KG1 (cell line): ENCODE results near the gene NSD1.
"Not testable (repeated sequence)": the region's sequence is repeated elsewhere in the genome, so short reads cannot be mapped to it uniquely, and the experiment has no call there.

ENCODE experiments used
- DNase-seq: peaks from one replicate; lab custom pipeline; 2025; lab: John Stamatoyannopoulos, UW

Gene NSD1

DNA sequence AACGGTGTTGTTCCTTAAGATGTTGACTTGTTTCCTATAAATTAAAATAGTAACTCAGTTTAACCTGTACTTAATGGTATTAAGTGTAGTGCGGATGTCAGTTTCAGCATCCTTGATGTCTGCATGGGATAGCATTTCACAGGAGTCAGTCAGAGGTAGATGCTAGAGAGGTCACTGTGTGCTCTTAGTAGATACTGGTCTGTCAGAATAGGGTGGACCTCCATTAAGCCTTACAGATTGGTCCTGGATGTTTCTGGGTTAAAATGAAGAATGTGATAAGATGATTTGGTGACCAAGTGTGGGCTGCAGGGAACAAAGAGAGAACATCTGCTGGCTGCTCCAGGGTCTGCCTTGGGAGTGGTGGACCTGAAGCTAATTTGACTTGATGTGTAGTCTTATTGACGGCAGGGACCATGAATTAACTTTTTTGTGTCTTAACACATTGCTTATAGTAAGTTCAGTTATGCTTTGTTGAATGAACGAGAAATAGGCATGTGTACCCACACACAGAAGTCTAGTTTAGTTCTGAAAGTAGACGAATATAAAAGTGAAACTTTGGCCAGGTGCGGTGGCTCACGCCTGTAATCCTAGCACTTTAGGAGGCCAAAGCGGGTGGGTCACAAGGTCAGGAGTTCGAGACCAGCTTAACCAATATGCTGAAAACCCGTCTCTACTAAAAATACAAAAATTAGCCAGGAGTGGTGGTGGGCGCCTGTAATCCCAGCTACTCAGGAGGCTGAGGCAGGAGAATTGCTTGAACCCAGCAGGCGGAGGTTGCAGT lies 157.4 kb downstream of the NSD1 start:
- DNase-seq = no peak

GRCh38 chr5:177291735-177292134 lies 158.2 kb downstream of the NSD1 start:
- DNase-seq = no peak

- DNase-seq = no peak
Measured at GRCh38 chr5:177293819-177294581, 160.4 kb downstream of the NSD1 start.

DNA sequence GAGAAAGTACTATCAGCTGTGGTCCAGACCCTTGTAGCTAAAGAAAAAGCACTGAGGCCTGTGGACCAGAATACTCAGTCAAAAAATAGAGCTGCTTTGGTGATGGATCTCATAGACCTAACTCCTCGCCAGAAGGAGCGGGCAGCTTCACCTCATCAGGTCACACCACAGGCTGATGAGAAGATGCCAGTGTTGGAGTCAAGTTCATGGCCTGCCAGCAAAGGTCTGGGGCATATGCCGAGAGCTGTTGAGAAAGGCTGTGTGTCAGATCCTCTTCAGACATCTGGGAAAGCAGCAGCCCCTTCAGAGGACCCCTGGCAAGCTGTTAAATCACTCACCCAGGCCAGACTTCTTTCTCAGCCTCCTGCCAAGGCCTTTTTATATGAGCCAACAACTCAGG lies 161.1 kb downstream of the NSD1 start:
- DNase-seq = no peak

GRCh38 chr5:177295924-177296323 lies 162.4 kb downstream of the NSD1 start:
- DNase-seq = no peak

- DNase-seq = no peak
Measured at GRCh38 chr5:177296581-177296980, 163.0 kb downstream of the NSD1 start.

DNA sequence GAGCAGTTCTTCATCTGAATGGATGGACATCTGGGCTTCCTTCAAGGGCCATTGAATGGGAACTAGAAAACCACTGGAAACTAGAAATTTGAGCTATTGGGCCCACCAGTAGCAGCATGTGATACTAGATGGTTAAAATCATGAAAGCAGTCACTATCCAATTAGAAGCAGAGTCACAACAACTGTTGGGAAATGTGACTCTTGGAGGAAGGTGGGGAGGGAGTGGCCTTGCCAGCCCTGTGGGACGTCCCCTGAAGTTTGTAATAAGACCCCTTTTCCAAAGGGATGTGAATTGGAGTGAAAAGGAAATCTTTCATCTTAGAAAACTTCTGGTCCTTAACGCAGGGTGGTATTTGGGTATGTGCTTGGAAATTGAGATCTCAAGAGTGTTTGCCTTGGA lies 164.3 kb downstream of the NSD1 start:
- DNase-seq = no peak

GRCh38 chr5:177299697-177300096 lies 166.1 kb downstream of the NSD1 start:
- no peak for DNase-seq

- peak; percentile 56 for DNase-seq
Measured at GRCh38 chr5:177300236-177300880, 166.8 kb downstream of the NSD1 start.

GRCh38 chr5:177300951-177301350 lies 167.4 kb downstream of the NSD1 start:
- DNase-seq = no peak

GRCh38 chr5:177301503-177302165 lies 168.1 kb downstream of the NSD1 start:
- no peak for DNase-seq

DNA sequence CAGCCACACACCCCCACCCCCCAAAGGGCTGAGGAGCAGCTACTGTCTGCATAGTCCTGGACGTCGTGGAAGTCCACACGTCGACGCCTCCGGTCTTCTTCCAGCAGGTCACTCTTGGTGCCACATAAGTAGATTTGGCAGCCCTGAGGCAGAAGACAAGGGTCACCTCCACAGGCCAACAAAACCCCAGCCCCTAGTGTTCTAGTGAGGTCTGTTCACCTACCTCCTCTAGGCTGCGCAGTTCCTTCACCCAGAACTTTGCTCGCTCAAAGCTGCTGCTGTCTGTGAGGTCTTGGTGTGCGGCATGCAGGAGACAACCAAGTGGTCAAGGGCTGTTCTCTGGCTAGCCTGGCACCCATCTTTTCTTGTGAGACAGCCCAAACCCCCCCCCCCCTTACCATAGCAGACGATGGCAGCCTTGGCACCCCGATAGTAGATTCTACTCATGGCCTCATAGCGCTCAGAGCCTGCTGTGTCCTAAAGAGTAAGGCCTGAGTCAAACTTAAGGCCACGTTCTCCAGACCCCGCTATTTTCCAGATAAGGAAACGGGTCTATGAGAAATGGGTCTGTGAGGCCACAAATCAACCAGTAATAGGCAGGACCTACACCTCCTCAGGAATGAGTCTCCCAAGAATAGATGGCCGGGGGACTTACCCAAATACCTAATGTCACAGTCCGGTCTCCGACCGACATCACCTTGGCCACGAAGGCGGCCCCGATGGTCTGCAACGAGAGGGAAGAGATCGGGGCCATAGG lies 169.0 kb downstream of the NSD1 start:
- no peak for DNase-seq

GRCh38 chr5:177303121-177303924 lies 169.8 kb downstream of the NSD1 start, which contains the start of the genes PRELID1 and RAB24:
Gene PRELID1 (plus strand): TSS chr5:177303799. CDS start chr5:177303986, 187 bp downstream.
Gene RAB24 (minus strand): TSS chr5:177303719. CDS start chr5:177303288, 431 bp downstream.
- peak; percentile 70 for DNase-seq

- no peak for DNase-seq
Measured at GRCh38 chr5:177303925-177304391, 170.4 kb downstream of the NSD1 start.

DNA sequence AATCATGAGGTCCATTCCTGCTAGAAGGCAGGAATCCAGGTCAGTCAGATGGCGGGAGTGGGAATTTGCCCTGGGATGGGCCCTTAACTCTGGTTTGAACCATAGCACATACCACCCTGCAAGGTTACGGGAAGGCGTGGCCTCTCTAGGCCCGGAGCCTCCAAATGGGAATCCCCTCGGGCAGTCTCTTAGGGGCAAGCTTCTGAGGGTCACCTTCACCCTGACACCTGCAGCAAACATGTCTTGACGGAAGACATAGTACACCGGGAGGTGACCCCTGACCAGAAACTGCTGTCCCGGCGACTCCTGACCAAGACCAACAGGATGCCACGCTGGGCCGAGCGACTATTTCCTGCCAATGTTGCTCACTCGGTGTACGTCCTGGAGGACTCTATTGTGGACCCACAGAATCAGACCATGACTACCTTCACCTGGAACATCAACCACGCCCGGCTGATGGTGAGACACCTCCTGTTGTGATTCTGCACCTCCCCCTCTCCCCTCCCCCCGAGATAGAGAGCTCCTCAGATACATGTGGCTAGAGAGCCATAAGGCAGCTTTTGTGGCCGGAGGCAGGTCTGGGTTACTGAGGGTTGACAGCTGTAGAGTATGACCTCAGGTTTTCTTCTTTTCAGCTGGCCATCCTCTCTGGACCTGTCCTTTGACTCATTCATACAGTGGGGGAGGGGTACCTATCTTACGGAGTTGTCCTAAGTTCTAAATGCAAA lies 171.0 kb downstream of the NSD1 start:
- no peak for DNase-seq

GRCh38 chr5:177306103-177306640 lies 172.6 kb downstream of the NSD1 start:
- not testable (repeated sequence) for DNase-seq

DNA sequence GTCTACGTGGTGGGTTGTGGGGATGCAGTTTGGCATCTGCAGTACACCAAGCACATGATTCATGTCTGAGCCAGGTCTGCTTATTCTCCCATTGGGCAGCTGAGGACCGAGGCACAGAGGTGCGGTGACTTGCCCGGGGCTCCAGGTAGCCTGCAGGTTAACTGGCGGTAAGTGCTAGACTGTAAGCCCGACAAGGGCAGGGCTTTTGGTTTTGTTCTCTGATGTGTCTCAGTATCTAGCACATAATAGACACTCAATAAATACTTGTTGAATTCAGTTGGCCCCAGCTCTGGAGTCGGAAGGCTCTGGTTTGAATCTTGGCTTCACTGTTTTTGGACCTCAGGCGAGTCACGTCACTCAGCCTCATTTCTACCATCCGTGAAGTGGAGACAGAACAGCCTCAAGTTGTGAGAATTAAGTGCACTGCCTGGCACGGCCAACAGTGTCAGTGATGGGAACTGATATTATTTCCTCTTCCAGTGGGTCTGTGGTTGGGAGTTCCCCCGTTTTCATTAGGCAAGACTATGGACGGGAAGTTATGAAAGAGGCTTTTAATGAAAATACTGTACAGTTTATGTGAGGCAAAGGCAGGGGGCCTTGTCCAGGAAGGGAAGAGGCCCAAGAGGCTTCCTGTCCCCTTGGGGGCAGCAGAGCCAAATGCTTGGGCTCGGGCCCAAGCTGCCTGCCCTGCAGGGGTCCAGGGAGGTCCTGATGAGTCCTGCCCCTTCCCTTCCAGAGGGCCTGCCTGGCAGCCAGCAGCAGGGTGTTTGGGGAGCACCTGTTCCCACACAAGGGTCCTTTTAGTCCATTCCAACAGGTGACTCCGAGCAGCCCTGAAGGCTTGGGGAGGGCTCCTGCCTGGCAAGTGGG lies 173.3 kb downstream of the NSD1 start:
- DNase-seq = no peak
